Activated CD4-positive, alpha-beta T cell treated with anti-CD3 and anti-CD28 coated beads, Interleukin-2, amount 50 U/mL, for 16 hours (primary cell): Measurements from ENCODE around the gene LCORL.
A peak's percentile ranks its signal among the peaks of the same experiment; 100 is the strongest.

Experiments
- DNase-seq: peaks from one replicate; pipeline ENCODE4 v3.0.0-alpha.2; 2020

Gene LCORL

GRCh38 chr4:17823871-17824669, 197.5 kb downstream of the LCORL start:
- no peak for DNase-seq

- peak; percentile 30 for DNase-seq
Measured at GRCh38 chr4:17817027-17817426, 204.5 kb downstream of the LCORL start.

DNA sequence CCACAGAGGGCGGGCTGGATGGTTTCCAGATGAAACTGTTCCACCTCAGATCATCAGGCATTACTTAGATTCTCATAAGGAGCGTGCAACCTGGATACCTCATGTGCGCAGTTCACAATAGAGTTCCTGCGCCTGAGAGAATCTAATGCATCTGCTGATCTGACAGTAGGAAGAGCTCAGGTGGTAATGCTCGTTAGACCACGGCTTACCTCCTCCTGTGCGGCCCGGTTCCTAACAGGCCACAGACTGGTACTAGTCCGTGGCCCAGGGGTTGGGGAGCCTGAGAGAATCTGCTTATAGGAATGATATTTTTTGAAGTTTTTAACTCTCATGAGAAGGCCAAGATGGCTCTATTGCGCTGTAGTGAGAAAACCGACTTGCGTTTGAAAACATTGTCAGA, 205.4 kb downstream of the LCORL start:
- DNase-seq = no peak

DNA sequence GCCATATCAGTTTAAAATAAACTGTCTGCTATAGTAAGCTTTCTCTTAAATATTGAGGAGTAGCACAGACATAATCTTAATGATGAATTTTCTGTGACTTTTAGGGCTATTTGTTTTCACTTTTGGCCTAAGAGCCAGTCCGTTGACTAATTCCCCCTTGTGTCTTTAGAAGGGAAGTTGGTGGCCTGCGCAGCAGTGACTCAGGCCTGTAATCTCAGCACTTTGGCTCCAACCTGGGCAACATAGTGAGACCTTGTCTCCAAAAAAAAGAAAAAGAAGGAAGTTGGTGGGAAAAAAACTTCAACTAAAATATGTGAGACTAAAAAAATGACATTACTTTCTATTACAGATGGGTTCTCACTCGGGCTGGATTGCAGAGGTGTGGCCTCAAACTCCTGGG, 207.4 kb downstream of the LCORL start:
- DNase-seq = no peak

- DNase-seq = no peak
Measured at GRCh38 chr4:17812801-17813200, 208.8 kb downstream of the LCORL start.

GRCh38 chr4:17812125-17812524, 209.4 kb downstream of the LCORL start:
- no peak for DNase-seq

- peak; percentile 30 for DNase-seq
Measured at GRCh38 chr4:17811078-17811603, 210.4 kb downstream of the LCORL start.

GRCh38 chr4:17810260-17811077, 211.1 kb downstream of the LCORL start, which contains the start of the genes DCAF16 and NCAPG:
Gene DCAF16, minus strand, starts transcription at chr4:17810757. Its CDS starts 6,616 bp downstream, at chr4:17804141.
Gene NCAPG, plus strand, starts transcription at chr4:17810979. Its CDS starts 99 bp downstream, at chr4:17811078.
- DNase-seq = peak; percentile 100

DNA sequence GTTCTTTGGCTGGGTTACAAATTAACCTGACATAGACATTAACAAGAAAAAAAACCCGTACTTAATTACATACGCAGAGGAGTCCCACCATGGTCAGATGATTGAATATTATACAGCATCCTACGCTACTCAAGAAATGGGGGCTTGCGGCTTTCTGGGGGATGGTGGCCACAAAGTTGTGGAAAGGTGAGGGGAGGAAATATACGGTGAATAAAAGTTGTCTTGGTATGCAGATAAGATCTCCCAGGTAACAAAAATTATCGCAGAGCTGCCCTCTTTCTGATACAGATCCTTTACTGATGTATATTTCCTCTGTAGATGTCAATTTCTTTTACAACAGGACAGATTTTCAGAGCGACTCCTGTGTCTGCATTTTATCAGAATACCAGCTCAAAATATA, 211.9 kb downstream of the LCORL start:
- DNase-seq = no peak

- no peak for DNase-seq
Measured at GRCh38 chr4:17807446-17807845, 214.1 kb downstream of the LCORL start.

DNA sequence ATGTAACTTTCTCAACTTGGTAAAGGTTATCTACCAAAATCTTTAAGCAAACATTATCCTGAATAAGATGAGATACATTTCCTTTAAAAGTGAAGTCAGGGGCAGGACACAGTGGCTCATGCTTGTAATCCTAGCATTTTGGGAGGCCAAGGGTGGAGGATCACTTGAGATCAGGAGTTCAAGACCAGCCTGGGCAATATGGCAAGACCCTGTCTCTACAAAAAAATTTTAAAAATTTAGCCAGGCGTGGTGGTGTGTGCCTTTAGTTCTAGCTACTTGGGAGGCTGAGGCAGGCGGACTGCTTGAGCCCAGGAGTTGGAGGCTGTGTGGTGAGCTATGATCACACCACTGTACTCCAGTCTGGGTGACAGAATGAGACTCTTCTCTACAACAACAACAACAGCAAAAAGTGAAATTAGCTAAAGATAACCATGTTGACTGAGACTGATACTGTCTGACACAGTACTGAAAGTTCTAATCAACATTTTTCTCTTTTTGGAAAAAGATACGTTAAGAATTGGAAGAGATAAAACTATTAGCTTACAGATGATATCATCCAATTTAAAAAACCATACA, 215.9 kb downstream of the LCORL start:
- peak; percentile 46 for DNase-seq

DNA sequence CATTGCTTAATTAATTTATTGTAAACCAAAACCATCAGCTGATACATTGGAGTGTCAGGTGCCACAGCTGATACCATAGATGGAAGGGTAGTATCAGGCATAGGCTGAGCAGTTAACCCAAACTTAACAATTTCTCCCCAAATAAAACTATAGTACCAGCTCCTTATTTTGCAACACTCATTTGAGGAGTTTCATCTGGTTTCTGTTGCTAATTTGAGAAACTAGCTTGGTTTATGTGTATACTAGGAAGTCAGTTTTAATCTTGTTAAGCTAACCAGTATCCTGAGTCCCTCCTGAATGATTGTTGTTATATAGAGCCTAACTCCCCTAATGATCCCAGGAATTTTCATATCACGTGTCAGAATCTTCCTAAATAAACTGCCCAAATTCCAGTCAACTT, 223.7 kb downstream of the LCORL start:
- peak; percentile 21 for DNase-seq

- DNase-seq = no peak
Measured at GRCh38 chr4:17794730-17795129, 226.8 kb downstream of the LCORL start.
